AG10803 (cell line): ENCODE data around the gene PLEKHA1.
A peak's percentile ranks its signal among the peaks of the same experiment; 100 is the strongest.

Experiments used
- DNase-seq: peaks from one replicate; pipeline ENCODE4 v3.0.0; 2010; ENCODE audit warnings: low read depth
- H3K4me3 ChIP-seq: 2 replicates; pipeline ENCODE4 v1.5.1; 2011; ENCODE audit warnings: mild to moderate bottlenecking, low read length, control low read depth
- TF ChIP-seq, protein P1 (sequence below): conservative IDR thresholded peaks from 2 replicates; pipeline ENCODE4 v1.5.1; 2011; ENCODE audit warnings: mild to moderate bottlenecking, low read length, control low read depth, inconsistent platforms

PLEKHA1 gene

DNA sequence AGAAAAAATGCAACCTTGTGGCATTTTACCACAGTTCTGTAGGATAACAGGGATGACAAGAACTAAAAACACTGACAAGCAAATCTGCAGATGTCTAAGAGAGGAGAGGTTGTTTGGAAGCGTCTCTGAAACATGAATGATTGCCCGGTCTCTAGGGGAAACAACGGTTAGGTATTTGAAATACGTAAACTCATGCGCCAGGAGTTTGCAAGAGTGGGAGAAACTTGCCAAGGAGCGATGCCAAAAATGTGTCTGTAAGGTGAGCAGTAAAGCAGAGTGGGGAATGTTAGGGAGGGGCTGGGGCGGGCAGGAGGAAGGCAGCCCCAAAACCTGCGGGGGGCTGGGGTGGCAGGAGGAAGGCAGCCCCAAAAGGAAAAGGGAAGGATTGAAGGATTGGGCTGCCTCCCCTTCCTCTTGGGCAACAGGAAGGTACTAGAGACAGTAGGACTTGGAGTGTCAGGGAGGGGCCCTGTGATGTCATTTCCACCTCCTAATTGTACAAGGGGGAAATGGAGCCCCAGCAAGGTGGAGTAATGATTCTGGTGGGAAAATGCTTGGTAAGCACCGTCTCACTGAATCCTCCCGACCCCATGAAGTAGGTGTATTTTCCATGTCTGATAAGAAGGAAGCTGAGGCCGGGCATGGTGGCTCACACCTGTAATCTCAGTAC is 33.2 kb upstream of the PLEKHA1 start:
- DNase-seq = no peak
- no peak overlapping the region for H3K4me3 ChIP-seq
- TF ChIP-seq, protein P1, sequence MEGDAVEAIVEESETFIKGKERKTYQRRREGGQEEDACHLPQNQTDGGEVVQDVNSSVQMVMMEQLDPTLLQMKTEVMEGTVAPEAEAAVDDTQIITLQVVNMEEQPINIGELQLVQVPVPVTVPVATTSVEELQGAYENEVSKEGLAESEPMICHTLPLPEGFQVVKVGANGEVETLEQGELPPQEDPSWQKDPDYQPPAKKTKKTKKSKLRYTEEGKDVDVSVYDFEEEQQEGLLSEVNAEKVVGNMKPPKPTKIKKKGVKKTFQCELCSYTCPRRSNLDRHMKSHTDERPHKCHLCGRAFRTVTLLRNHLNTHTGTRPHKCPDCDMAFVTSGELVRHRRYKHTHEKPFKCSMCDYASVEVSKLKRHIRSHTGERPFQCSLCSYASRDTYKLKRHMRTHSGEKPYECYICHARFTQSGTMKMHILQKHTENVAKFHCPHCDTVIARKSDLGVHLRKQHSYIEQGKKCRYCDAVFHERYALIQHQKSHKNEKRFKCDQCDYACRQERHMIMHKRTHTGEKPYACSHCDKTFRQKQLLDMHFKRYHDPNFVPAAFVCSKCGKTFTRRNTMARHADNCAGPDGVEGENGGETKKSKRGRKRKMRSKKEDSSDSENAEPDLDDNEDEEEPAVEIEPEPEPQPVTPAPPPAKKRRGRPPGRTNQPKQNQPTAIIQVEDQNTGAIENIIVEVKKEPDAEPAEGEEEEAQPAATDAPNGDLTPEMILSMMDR = no peak

- H3K4me3 ChIP-seq = no peak overlapping the region
- TF ChIP-seq, protein P1 = peak; percentile 91
- peak; percentile 53 for DNase-seq
These were observed 32.0 kb upstream of the PLEKHA1 start for GRCh38 chr10:122342293-122343134.

GRCh38 chr10:122343135-122343800 is 31.2 kb upstream of the PLEKHA1 start:
- H3K4me3 ChIP-seq = no peak overlapping the region
- DNase-seq = no peak
- TF ChIP-seq, protein P1 = no peak

DNA sequence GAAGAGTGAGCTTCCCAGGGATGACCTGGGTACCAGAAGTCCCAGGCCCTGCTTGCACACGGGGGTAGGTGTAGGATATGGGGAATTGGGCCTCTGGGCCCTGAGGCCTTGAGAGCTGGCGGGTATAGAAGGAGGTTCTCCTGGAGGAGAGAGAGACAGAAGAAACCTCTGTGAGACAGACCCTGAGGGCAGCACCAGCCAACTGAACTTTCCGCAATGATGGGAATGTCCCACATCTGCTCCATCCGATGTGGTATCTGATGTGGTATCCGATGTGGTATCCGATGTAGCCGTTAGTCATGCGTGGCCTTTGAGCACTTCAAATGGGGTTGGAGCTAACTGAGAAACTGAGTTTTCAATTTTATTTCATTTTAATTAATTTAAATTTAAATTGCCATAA is 30.6 kb upstream of the PLEKHA1 start:
- H3K4me3 ChIP-seq = no peak overlapping the region
- TF ChIP-seq, protein P1 = no peak
- no peak for DNase-seq

- TF ChIP-seq, protein P1 = no peak
- peak; percentile 11 for DNase-seq
- H3K4me3 ChIP-seq = no peak overlapping the region
These were observed 29.7 kb upstream of the PLEKHA1 start for GRCh38 chr10:122344741-122345258.

- no peak for DNase-seq
- TF ChIP-seq, protein P1 = no peak
These were observed 28.1 kb upstream of the PLEKHA1 start for GRCh38 chr10:122346326-122346950.

More at GRCh38 chr10:122346326-122346950, 28.1 kb upstream of the PLEKHA1 start:
- H3K4me3 ChIP-seq = no peak overlapping the region
